ENCODE data around the gene MAGEB6. TPM values are rescaled to one million over a fixed set of nuclear protein-coding genes. Genes with fewer than 3 reads are reported as not detected.
"Not testable (repeated sequence)": the region's sequence is repeated elsewhere in the genome, so short reads cannot be mapped to it uniquely, and the experiment has no call there.

MAGEB6 gene, protein sequence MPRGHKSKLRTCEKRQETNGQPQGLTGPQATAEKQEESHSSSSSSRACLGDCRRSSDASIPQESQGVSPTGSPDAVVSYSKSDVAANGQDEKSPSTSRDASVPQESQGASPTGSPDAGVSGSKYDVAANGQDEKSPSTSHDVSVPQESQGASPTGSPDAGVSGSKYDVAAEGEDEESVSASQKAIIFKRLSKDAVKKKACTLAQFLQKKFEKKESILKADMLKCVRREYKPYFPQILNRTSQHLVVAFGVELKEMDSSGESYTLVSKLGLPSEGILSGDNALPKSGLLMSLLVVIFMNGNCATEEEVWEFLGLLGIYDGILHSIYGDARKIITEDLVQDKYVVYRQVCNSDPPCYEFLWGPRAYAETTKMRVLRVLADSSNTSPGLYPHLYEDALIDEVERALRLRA
- not detected in 2 replicates for total RNA-seq (2014; rRNA removed; shearing (Covaris generic))
- polyA plus RNA-seq (2014; cell fraction: nucleus; rRNA removed), result not detected in 2 replicates

DNA sequence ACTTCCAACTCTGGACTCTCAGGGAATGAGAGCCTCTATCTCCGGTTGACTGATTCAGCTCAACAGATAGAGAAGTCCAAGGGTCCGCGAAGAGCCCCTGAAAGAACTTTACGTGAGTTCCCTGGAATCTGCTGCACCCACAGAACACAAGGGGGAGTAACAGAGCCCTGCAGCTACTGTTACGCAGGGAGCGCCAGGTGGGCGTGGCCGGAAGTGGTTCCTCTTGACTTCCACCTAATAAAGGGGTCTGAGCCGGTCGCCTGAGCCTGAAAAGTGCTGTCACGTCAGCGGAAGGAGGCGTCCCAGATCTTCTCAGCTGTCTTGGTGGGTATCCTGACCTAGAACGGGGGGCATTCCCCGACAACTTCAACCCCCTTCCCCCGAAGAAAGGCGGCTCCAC lies at the start of gene MAGEB6:
TSS of gene MAGEB6 (plus strand) at position 237 of the 400 bp plus-strand sequence. CDS start 1,407 bp downstream, outside the sequence.
- no peak for DNase-seq (ENCODE audit: extremely low read depth, low read depth)

DNA sequence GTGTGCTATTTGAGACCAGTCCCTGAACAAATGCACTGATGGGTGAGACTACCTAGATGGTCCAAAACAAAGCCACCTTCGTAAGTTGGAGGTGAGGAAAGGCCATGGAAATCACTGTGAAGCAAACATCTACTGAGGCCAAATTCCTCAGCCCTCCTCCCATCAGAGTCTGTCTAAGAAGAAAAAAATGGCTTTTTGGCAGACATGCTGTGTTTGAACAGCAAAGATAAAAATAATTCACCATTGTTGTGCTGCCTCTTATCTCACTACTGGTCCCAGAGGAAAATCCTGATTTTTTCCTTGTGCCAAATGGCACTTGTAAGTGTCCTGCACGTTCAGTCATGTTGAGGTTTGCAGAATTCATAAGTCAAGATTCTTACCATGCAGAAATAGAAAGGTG lies 46.2 kb upstream of the MAGEB6 start:
- DNase-seq (ENCODE audit: extremely low read depth, low read depth), result no peak

DNA sequence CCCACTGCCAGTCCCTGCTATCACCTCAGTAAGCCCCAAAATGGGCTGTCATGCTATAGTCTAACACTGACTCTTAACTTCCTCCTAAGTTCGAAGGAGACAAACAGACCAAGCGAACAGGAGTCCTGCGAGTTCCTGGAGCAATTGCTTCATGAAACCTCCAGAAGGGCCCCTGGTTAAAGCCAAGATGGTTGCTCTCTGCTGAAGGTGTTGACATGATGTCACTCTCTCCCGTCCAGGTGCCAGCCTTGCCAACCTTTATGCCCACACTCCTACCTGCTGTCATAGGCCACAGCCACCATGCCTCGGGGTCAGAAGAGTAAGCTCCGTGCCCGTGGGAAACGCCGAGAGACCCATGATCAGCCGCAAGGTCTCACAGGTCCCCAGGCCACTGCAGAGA lies 31.9 kb upstream of the MAGEB6 start, which contains the start of gene MAGEB6B:
TSS of gene MAGEB6B (plus strand) at position 301 of the 400 bp plus-strand sequence. CDS start at position 301, 0 bp downstream.
- DNase-seq (ENCODE audit: extremely low read depth, low read depth), result no peak

DNA sequence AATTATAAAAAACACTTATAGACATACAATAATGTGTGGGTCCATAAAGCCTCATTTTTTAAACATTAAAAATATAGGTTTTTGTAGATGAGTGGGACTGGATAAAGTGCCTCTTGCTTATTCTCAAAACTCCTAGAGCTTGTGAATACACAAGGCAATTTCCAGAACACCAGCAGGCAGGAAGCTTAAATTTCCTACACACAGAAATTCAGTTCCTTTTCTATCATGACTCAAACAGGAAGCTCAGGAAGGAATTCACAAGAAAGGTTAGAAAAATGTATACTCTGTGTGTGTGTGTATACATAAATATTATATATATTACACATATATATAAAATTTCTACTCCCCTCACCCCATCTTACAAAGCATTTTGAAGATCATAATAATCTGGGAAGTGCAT lies 11.3 kb downstream of the MAGEB6 start:
- DNase-seq (ENCODE audit: extremely low read depth, low read depth), result no peak

DNA sequence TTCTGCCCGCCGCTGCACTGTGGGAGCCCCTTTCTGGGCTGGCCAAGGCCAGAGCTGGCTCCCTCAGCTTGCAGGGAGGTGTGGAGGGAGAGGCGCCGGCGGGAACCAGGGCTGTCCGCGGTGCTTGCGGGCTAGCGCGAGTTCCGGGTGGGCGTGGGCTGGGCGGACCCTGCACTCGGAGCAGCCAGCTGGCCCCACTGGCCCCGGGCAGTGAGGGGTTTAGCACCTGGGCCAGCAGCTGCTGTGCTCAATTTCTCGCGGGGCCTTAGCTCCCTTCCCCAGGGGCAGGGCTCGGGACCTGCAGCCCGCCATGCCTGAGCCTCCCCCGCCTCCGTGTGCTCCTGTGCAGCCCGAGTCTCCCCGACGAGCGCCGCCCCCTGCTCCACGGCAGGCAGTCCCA lies 12.5 kb downstream of the MAGEB6 start:
- not testable (repeated sequence) for DNase-seq (ENCODE audit: extremely low read depth, low read depth)

DNA sequence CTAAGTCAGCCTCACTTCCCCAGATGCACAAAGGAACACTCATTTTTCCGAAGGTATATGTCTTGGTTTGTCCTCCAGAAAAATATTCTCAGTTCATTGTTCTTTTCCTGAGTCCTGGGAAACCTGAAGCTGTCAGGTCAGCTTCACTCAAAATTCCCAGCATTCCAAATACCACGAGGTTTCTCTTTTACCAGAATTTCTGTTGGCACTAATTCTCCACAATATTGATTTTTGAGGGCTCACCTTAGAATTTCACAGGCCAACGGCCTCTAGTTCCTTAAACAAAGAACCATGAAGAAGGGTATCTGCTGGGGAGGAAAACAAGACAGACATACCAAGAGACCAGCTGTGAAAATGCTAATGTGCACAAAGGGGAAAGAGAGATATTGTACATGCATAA lies 15.8 kb downstream of the MAGEB6 start:
- no peak for DNase-seq (ENCODE audit: extremely low read depth, low read depth)

DNA sequence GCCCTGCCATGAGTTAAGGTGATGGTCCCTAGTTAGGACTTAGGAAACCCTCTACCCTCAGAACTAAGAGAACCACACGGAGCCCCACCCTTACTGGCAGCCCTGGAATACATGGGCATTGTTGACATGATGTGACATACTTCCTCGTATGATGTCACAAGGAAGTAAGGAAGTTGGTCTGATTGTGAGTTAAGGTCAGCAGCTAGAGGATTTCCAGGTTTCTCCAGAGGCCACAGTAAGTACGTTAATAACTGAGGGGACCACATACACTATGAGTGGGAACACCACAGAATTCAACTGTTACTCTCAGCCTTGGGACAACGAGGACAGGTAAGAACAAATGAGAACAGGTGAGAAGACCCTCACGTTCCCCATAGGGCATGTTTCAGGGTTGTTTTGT lies 23.6 kb downstream of the MAGEB6 start, which contains the start of gene MAGEB5:
TSS of gene MAGEB5 (plus strand) at position 301 of the 400 bp plus-strand sequence. CDS start 1,133 bp downstream, outside the sequence.
- no peak for DNase-seq (ENCODE audit: extremely low read depth, low read depth)

DNA sequence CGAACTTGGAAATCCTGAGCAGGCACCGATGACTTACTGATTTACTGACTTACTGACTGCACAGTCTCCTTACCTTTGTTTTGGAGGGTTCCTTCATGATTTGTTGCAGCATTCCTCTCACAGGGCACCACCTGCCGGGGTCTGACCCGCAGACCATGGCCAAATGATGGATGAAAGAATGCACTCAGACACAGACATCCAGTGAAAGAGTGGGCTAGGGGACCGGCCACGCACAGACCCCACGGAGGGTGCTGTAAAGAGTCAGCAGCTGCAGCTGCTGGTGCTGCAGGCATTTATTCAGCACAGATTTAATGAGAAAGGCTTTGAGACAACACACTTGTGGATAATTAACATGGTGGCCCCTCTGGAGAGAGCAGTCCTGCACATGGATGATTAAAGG lies 27.1 kb downstream of the MAGEB6 start:
- DNase-seq (ENCODE audit: extremely low read depth, low read depth), result no peak

DNA sequence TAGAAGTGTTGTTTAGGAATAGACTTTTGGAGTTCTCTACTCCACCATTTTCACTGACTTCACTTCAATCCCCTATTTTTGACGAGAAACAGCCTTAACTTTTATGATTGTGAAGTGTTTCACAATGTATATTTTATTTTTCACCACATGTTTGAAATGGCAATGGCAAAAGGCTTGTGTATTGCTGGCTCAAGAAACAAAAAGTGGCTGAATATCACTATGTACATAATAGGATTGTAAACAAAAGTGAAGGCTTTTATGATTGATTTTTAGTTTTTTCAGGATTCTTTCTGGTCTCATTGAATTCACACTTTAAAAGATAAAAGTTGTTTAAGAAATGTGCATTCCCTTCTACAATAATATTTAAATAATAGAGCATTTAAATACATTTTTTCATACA lies 41.9 kb downstream of the MAGEB6 start:
- no peak for DNase-seq (ENCODE audit: extremely low read depth, low read depth)

Other genes with a start within 250 kb of the MAGEB6 start
- gene MAGEB18, start 54.1 kb upstream of the MAGEB6 start, total RNA-seq (2014; rRNA removed; shearing (Covaris generic)), result not detected in 2 replicates
- gene MAGEB6B, start 31.8 kb upstream of the MAGEB6 start, total RNA-seq (2014; rRNA removed; shearing (Covaris generic)), result not detected in 2 replicates
- gene MAGEB5, start 23.7 kb downstream of the MAGEB6 start, total RNA-seq (2014; rRNA removed; shearing (Covaris generic)), result not detected in 2 replicates